ENCODE data around the gene SMARCA1. TPM values are rescaled to one million over a fixed set of nuclear protein-coding genes. Genes with fewer than 3 reads are reported as not detected.

SMARCA1 gene
- total RNA-seq, 1 experiment from 2014 or later, result 56.9 TPM

DNA sequence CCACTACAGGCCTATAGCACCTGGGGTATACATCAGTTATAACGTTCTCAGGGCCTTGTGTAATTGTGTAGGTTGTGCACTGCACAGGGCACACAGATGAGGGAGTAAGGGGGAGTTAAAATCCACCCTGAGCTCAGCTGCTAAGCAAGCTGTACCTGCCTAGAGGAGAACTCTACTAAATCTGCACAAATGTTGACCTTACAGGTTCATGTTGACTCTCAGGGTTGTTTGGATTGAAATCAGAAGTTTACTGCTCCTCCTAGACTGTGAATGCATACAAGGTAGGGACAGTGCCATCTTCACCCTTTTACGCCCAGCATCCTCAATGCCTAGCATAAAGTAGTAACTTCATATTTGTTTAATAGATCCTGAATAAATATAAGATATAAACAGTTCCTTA lies 89.8 kb downstream of the SMARCA1 start:
- no TSS peak for BruUV-seq (replicated peaks)
- H3K9me3 ChIP-seq (ENCODE audit: low read depth, low read length, poor library complexity, severe bottlenecking), result no peaks in the 10 kb centered on the region
- DNase-seq (ENCODE audit: low spot score), result no peak
- H3K4me3 ChIP-seq (ENCODE audit: low read depth, low read length, poor library complexity, severe bottlenecking), result no peak overlapping the region
- no peak for TF ChIP-seq EZH2 (IDR thresholded peaks at IDR 0.05; ENCODE audit: borderline replicate concordance, low read depth, low read length, poor library complexity, severe bottlenecking)
- TF ChIP-seq CTCF (conservative IDR thresholded peaks at IDR 0.05; ENCODE audit: low read depth, low read length), result no peak
- no peaks in the 10 kb centered on the region for H3K4me1 ChIP-seq (ENCODE audit: insufficient read depth, low read length, poor library complexity, severe bottlenecking)
- no peaks in the 10 kb centered on the region for H3K27me3 ChIP-seq (replicated peaks; ENCODE audit: insufficient read depth, low read depth, low read length, poor library complexity)
- ChIA-PET CTCF (no interaction called here), POLR2A (ENCODE audit: low non-redundant PET) (no interaction called here)
- intact Hi-C loops (cut with micrococcal nuclease; ENCODE audit: unreplicated experiment), result no loop called here
- no peaks in the 10 kb centered on the region for H3K36me3 ChIP-seq (ENCODE audit: insufficient read depth, low read length, poor library complexity, severe bottlenecking)
- no peak overlapping the region for H3K27ac ChIP-seq (ENCODE audit: low read depth, low read length, poor library complexity, severe bottlenecking)

DNA sequence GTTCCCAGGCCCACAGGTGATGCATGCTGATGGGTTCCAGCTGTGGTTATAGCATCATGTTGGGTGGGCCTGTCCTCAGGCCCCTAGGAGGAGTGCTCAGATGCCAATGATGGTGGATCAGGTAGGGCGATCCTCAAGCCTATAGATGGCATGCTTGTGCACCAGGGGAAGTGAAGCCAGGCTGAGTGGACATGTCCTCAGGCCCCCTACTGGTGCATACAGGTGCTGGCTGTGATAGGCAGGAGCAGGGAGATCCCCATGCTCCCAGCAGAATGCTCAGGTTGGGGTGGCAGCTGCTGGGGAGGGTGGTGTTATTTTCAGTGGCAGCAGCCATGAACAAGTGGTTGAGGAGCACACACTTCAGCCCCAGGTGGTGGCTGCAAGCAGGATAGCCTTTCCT lies 96.0 kb downstream of the SMARCA1 start:
- no peaks in the 10 kb centered on the region for H3K36me3 ChIP-seq (ENCODE audit: insufficient read depth, low read length, poor library complexity, severe bottlenecking)
- no peaks in the 10 kb centered on the region for H3K4me1 ChIP-seq (ENCODE audit: insufficient read depth, low read length, poor library complexity, severe bottlenecking)
- no peak for TF ChIP-seq CTCF (conservative IDR thresholded peaks at IDR 0.05; ENCODE audit: low read depth, low read length)
- TF ChIP-seq EZH2 (IDR thresholded peaks at IDR 0.05; ENCODE audit: borderline replicate concordance, low read depth, low read length, poor library complexity, severe bottlenecking), result no peak
- CTCF ChIA-PET, result no interaction called here
- H3K27ac ChIP-seq (ENCODE audit: low read depth, low read length, poor library complexity, severe bottlenecking), result no peak overlapping the region
- POLR2A ChIA-PET (ENCODE audit: low non-redundant PET), result no interaction called here
- peaks cover 3% of the 10 kb centered on the region for H3K9me3 ChIP-seq (ENCODE audit: low read depth, low read length, poor library complexity, severe bottlenecking)
- H3K27me3 ChIP-seq (replicated peaks; ENCODE audit: insufficient read depth, low read depth, low read length, poor library complexity), result no peaks in the 10 kb centered on the region
- no TSS peak for BruUV-seq (replicated peaks)
- DNase-seq (ENCODE audit: low spot score), result no peak
- intact Hi-C loops (cut with micrococcal nuclease; ENCODE audit: unreplicated experiment), result no loop called here
- no peak overlapping the region for H3K4me3 ChIP-seq (ENCODE audit: low read depth, low read length, poor library complexity, severe bottlenecking)

DNA sequence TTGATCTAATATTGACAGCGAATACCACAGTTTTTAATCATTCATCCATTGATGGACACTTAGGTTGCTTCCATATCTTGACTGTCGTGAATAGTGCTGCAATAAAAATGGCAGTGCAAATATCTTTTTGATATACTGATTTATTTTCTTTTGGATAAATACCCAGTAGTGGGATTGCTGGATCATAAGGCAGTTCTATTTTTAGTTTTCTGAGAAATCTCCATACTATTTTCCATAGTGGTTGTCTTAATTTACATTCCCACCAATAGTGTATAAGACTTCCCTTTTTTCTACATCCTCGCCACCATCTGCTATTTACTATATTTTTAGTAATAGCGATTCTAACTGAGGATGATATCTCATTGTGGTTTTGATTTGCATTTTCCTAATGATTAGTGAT lies 100.1 kb downstream of the SMARCA1 start:
- no peak overlapping the region for H3K27ac ChIP-seq (ENCODE audit: low read depth, low read length, poor library complexity, severe bottlenecking)
- TF ChIP-seq EZH2 (IDR thresholded peaks at IDR 0.05; ENCODE audit: borderline replicate concordance, low read depth, low read length, poor library complexity, severe bottlenecking), result no peak
- TF ChIP-seq CTCF (conservative IDR thresholded peaks at IDR 0.05; ENCODE audit: low read depth, low read length), result no peak
- no TSS peak for BruUV-seq (replicated peaks)
- CTCF ChIA-PET, result no interaction called here
- H3K9me3 ChIP-seq (ENCODE audit: low read depth, low read length, poor library complexity, severe bottlenecking), result peaks cover 3% of the 10 kb centered on the region
- H3K4me1 ChIP-seq (ENCODE audit: insufficient read depth, low read length, poor library complexity, severe bottlenecking), result no peaks in the 10 kb centered on the region
- POLR2A ChIA-PET (ENCODE audit: low non-redundant PET), result no interaction called here
- H3K27me3 ChIP-seq (replicated peaks; ENCODE audit: insufficient read depth, low read depth, low read length, poor library complexity), result no peaks in the 10 kb centered on the region
- no peak for DNase-seq (ENCODE audit: low spot score)
- no peaks in the 10 kb centered on the region for H3K36me3 ChIP-seq (ENCODE audit: insufficient read depth, low read length, poor library complexity, severe bottlenecking)
- H3K4me3 ChIP-seq (ENCODE audit: low read depth, low read length, poor library complexity, severe bottlenecking), result no peak overlapping the region
- intact Hi-C loops (cut with micrococcal nuclease; ENCODE audit: unreplicated experiment), result no loop called here

All from A673 (cell line).